GM12865 (cell line): ENCODE data around the gene FCHSD2.
"Not testable (repeated sequence)": the region's sequence is repeated elsewhere in the genome, so short reads cannot be mapped to it uniquely, and the experiment has no call there.

ENCODE experiments used
- DNase-seq: peaks from one replicate; pipeline ENCODE4 v3.0.0; 2010; ENCODE audit warnings: low read depth
- H3K4me3 ChIP-seq: 2 replicates; pipeline ENCODE4 v1.5.1; 2011; ENCODE audit warnings: mild to moderate bottlenecking, low read depth, low read length, control low read depth
- CTCF ChIP-seq: IDR thresholded peaks from 2 replicates; pipeline ENCODE4 v1.5.1; 2011; ENCODE audit warnings: low read length, control low read depth, low read depth, inconsistent platforms; ENCODE audit not compliant: insufficient read depth; ENCODE audit errors: missing control alignments

Gene FCHSD2

GRCh38 chr11:73135346-73136284 is 6.5 kb downstream of the FCHSD2 start:
- H3K4me3 ChIP-seq: no peak overlapping the region
- no peak for DNase-seq
- TF ChIP-seq CTCF: no peak

- DNase-seq, H3K4me3 ChIP-seq: not testable (repeated sequence)
Measured at GRCh38 chr11:73132349-73132748, 9.8 kb downstream of the FCHSD2 start.

- H3K4me3 ChIP-seq: no peak overlapping the region
- no peak for TF ChIP-seq CTCF
- no peak for DNase-seq
Measured at GRCh38 chr11:73130181-73130580, 11.9 kb downstream of the FCHSD2 start.

- no peak for DNase-seq
- no peak for TF ChIP-seq CTCF
- no peak overlapping the region for H3K4me3 ChIP-seq
Measured at GRCh38 chr11:73129198-73129597, 12.9 kb downstream of the FCHSD2 start.

GRCh38 chr11:73126804-73127480 is 15.2 kb downstream of the FCHSD2 start:
- H3K4me3 ChIP-seq: no peak overlapping the region
- no peak for TF ChIP-seq CTCF
- DNase-seq: no peak

GRCh38 chr11:73124800-73125199 is 17.3 kb downstream of the FCHSD2 start:
- H3K4me3 ChIP-seq: no peak overlapping the region
- no peak for DNase-seq
- TF ChIP-seq CTCF: no peak

- H3K4me3 ChIP-seq, DNase-seq: not testable (repeated sequence)
Measured at GRCh38 chr11:73123892-73124291, 18.2 kb downstream of the FCHSD2 start.
